Transverse colon (tissue), 4 donors: ENCODE measurements around the gene PAX7. TPM values are rescaled to one million over a fixed set of nuclear protein-coding genes. Genes with fewer than 3 reads are reported as not detected.

Experiments
- DNase-seq: peaks from one replicate; pipeline ENCODE4 v3.0.0-alpha.2; 2019
- H3K27ac ChIP-seq, 4 donors: fragments of 200-600 bp; sonication (generic); 2 replicates each; pipeline ENCODE4 v1.5.1; 2016 to 2018; ENCODE audit warnings: inconsistent platforms in 4 of 4
- H3K27me3 ChIP-seq: fragments of 200-600 bp; sonication (generic); 2 replicates; pipeline ENCODE4 v1.5.1; 2017; ENCODE audit warnings: inconsistent platforms
- H3K36me3 ChIP-seq, 4 donors: fragments of 200-600 bp; sonication (generic); 2 replicates each; pipeline ENCODE4 v1.5.1; 2017 to 2019; ENCODE audit warnings: inconsistent platforms in 4 of 4
- H3K4me1 ChIP-seq, 4 donors: fragments of 200-600 bp; sonication (generic); 2 replicates each; pipeline ENCODE4 v1.5.1; 2017 to 2020; ENCODE audit warnings: inconsistent platforms in 4 of 4
- H3K4me3 ChIP-seq, 4 donors: fragments of 200-600 bp; sonication (generic); 1 replicate in 1 of 4; 2 replicates in 3 of 4; pipeline versions ENCODE4 v1.5.1 to v1.6.1; 2017 to 2019; ENCODE audit warnings: inconsistent platforms in 4 of 4
- H3K9me3 ChIP-seq, 2 donors: fragments of 200-600 bp; sonication (generic); 2 replicates each; pipeline ENCODE4 v1.5.1; 2017 to 2019; ENCODE audit warnings: inconsistent platforms in 2 of 2
- EP300 ChIP-seq: sonication (generic); formaldehyde crosslinking; IDR thresholded peaks from one replicate; pipeline ENCODE4 v1.6.1; 2017; ENCODE audit warnings: antibody characterized with exemption, low read depth
- POLR2A ChIP-seq: fragments of 450-650 bp; IDR thresholded peaks from one replicate; pipeline ENCODE4 v1.6.1; 2016; ENCODE audit warnings: antibody characterized with exemption, mild to moderate bottlenecking, moderate library complexity
- POLR2AphosphoS5 ChIP-seq, 3 donors: sonication (generic); formaldehyde crosslinking; IDR thresholded peaks; one replicate each; pipeline ENCODE4 v1.6.1; 2016; ENCODE audit warnings: antibody characterized with exemption in 3 of 3
- WGBS, 2 donors: methylation state at CpG; one replicate each; pipeline ENCODE4 v1.1.5; 2018; ENCODE audit warnings: low coverage in 1 of 2; 5-methylcytosine and 5-hydroxymethylcytosine counted together
- in situ Hi-C, 4 donors: fragments of 200-750 bp; cut with MboI; loops; one replicate each; pipeline versions ENCODE4 v1.15.0 to v1.15.1; 2017; ENCODE audit warnings: low sequenced_read_pairs in 3 of 4, low pct_ligation_motif_present in 1 of 4, low pct_unique_long_range_greater_than_20kb in 1 of 4
- intact Hi-C: fragments of 100-400 bp; cut with DNase I; formaldehyde crosslinking; loops from one replicate; pipeline ENCODE4 v1.15.1; 2023; ENCODE audit warnings: low total_unique reads
- total RNA-seq, 4 donors: library from RNA; depleted of rRNA; stranded (reverse); fragments of >200 nt; gene quantifications; one replicate each; pipeline ENCODE4 v1.1.0, GENCODE V29; 2016
- TF ChIP-seq, protein P1 (sequence below), 5 experiments: fragments of 200-600 bp in 3 of 5; fragments of 450-650 bp in 2 of 5; sonication (generic) in 3 of 5; IDR thresholded peaks; 1 replicate in 2 of 5; 2 replicates in 3 of 5; pipeline ENCODE4 v1.5.1; 2016 to 2017; ENCODE audit warnings: antibody characterized with exemption in 5 of 5, inconsistent platforms in 3 of 5, mild to moderate bottlenecking in 2 of 5, moderate library complexity in 1 of 5

The PAX7 gene
- total RNA-seq, 4 donors from 2014 or later = not detected

DNA sequence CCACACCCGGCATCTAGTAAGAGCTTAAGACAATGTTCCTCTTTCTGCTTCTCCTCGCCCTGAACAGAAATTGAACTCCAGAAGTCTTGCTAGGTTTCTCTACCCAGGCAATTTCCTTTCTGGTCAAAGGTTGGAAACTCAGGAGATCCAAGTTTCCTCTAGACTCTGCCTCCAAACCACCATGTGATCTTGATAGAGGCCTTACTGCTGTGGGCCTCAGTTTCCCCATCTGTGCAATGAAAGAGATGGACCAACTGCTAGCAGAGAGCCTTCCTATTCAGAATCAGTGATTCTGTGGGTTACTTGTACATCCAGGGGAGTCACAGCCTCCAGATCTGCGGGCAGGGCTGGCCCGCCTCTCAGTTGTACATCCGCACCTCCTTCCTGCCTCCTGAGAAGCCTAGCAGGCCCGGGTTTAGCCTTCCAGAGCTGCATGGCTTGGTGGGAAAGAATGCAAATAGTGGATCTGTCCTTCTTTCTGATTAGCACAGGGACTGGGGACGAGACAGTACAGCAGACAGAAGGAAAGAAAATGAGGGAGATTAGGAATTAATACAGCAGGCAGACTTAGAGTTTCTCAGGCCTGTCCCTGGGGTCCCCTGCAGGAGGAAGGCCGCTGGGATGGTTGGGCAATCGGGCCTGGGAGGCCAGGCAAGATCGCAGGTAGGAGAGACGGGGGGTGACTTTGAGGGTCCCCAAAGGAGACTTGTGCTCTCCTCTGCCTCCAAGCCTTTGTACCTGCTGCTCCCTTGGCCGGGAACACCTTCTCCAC is 83.9 kb downstream of the PAX7 start:
- intact Hi-C loops = no loop called here
- 71 to 74% methylated on average over 4 to 12 of the region's 12 CpGs for WGBS, 2 donors
- Histone ChIP-seq H3K4me1 (no peaks in the 10 kb centered on the region), H3K27me3 (peaks cover 75% of the 10 kb centered on the region), H3K27ac (no peak overlapping the region), H3K4me3 (no peak overlapping the region), H3K9me3 (no peaks in the 10 kb centered on the region), H3K36me3 (no peaks in the 10 kb centered on the region)
- in situ Hi-C loops = no loop called here
- DNase-seq = no peak
- TF ChIP-seq POLR2AphosphoS5 (IDR thresholded peaks at IDR 0.05) (no peak), POLR2A (no peak), EP300 (no peak)
- TF ChIP-seq, protein P1, sequence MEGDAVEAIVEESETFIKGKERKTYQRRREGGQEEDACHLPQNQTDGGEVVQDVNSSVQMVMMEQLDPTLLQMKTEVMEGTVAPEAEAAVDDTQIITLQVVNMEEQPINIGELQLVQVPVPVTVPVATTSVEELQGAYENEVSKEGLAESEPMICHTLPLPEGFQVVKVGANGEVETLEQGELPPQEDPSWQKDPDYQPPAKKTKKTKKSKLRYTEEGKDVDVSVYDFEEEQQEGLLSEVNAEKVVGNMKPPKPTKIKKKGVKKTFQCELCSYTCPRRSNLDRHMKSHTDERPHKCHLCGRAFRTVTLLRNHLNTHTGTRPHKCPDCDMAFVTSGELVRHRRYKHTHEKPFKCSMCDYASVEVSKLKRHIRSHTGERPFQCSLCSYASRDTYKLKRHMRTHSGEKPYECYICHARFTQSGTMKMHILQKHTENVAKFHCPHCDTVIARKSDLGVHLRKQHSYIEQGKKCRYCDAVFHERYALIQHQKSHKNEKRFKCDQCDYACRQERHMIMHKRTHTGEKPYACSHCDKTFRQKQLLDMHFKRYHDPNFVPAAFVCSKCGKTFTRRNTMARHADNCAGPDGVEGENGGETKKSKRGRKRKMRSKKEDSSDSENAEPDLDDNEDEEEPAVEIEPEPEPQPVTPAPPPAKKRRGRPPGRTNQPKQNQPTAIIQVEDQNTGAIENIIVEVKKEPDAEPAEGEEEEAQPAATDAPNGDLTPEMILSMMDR (IDR thresholded peaks at IDR 0.05) = no peak

DNA sequence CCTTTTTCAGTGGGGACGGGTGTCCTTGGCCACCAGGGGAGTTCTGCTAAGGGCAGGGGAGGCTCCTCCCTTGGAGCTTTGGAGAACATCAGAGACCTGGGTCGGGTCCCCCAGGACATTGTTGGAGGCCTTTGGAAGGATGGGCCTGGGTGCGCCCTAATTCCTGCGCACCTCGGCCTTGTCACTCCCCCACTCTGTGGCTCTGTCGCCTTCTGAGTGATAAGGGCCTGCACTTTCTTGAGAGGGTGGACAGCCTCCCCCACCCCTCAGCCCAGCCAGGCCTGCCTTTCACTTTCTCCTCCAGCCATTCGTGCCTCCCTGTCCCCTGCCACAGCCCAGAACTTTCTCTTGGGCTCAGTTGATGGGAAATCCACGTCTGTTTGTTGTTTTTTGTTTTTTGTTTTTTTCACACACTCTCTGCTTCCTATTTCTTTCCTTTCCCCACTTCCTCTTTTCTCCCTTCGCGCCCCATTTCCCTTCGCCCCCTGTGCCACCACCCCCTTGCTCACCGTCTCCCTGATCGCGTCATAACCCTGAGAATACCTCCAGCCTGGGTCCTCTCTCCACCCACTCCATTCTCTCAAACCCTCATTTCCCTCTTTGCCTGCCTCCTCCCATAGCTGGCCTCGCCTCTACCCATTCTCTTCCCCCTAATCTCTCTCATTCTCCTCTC is 85.6 kb downstream of the PAX7 start:
- intact Hi-C loops = no loop called here
- Histone ChIP-seq H3K4me3 (no peak overlapping the region), H3K27me3 (peaks cover 77% of the 10 kb centered on the region), H3K36me3 (no peaks in the 10 kb centered on the region), H3K9me3 (no peaks in the 10 kb centered on the region), H3K27ac (no peak overlapping the region), H3K4me1 (no peaks in the 10 kb centered on the region)
- TF ChIP-seq, protein P1 (IDR thresholded peaks at IDR 0.05) = no peak
- TF ChIP-seq POLR2A = no peak
- no peak for TF ChIP-seq EP300
- TF ChIP-seq POLR2AphosphoS5 (IDR thresholded peaks at IDR 0.05) = no peak
- DNase-seq = no peak
- in situ Hi-C loops = no loop called here
- WGBS, 2 donors = 21 to 45% methylated on average over 6 to 15 of the region's 15 CpGs

DNA sequence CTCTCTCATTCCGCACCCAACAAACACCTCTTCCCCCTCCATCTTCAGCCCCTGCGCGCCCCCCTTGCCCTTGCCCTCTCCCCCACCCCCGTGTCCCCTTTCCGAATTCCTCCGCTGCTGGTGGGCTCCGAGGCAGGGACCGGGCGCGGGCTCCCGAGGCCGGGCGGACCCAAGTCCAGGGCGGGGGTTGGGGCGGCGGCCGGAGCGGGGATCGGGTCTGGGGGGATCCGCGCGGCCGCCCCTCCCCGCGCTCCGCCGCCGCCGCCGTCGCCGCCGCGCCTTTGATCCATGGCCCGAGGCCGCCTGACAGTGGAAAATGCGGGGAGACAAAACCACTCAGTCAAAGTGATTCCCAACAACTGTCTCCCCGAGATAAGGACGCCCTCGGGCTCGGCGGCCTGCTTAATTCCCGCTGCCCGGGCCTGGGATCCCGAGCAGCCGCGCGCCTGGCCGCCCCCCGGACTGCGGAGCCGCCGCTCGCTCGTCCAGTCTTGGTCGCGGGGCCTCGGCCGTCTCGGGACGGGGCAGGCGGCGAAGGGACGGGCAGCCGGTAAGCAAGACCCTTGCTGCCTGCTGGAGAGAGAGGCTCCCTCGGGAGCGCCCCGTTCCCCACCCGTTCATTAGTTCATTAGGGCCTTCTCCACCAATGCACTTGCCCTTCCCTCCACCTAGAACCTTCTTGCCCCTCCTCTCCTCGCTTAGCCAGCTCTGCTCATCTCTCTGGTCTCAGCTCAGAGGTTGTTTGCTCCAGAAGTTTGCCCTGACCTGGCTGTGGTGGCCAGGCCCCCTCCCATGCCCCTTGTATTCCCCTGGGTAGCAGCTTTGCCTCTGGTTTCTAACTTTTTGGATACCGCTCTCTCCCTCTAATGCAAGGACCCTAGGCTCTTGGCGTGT is 86.4 kb downstream of the PAX7 start:
- DNase-seq = no peak
- H3K27ac ChIP-seq = no peak overlapping the region
- no peaks in the 10 kb centered on the region for H3K4me1 ChIP-seq
- peaks cover 81% of the 10 kb centered on the region for H3K27me3 ChIP-seq
- intact Hi-C loops = no loop called here
- no peaks in the 10 kb centered on the region for H3K9me3 ChIP-seq
- WGBS, 2 donors = 13 to 31% methylated on average over 3 to 65 of the region's 72 CpGs
- no peaks in the 10 kb centered on the region for H3K36me3 ChIP-seq
- in situ Hi-C loops = no loop called here
- no peak overlapping the region for H3K4me3 ChIP-seq
- TF ChIP-seq, protein P1 (IDR thresholded peaks at IDR 0.05) = no peak
- TF ChIP-seq EP300 (no peak), POLR2A (no peak), POLR2AphosphoS5 (IDR thresholded peaks at IDR 0.05) (no peak)
